Measurements from ENCODE around the gene MSMP. TPM values are rescaled to one million over a fixed set of nuclear protein-coding genes. Genes with fewer than 3 reads are reported as not detected.

Gene MSMP
- total RNA-seq, 2 experiments from 2014 or later = 0.65 TPM; not detected in 1

- ChIA-PET CTCF (interaction anchor here (1.0 to 6.2 kb wide), 13 partner anchors 11 to 84 kb away, joined by 3 to 30 read pairs (median 4); partner anchors contain the start of genes CCDC107, GBA2, RGP1 and RMRP), POLR2A (interaction anchor here (0.8 to 3.1 kb wide), 6 partner anchors 10 to 85 kb away, joined by 3 to 27 read pairs (median 5); partner anchors contain the start of genes ARHGEF39, CCDC107, GBA2 and RGP1)
Observed at GRCh38 chr9:35731415-35732184, 22.5 kb downstream of the MSMP start.

DNA sequence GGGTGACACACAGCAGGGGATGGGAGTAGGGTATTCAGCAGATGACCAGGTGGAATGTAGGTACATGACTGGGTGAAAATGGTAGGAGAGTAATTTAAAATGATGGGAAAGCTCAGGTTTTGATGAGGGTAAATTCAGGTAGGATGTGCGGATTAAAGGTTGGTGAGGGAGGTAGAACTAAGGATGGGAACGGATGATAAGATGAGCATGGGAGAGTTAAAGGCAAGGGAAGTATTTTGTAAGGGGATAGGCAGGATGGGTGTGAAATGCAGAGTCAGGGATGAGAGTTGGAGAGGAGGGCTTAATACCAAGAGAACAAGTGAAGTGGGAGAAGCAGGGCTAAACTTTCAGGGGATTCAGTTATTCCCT lies 23.6 kb downstream of the MSMP start:
- ChIA-PET CTCF (interaction anchor here (0.6 to 6.2 kb wide), 13 partner anchors 12 to 127 kb away, joined by 3 to 30 read pairs (median 4); partner anchors contain the start of genes CCDC107, GBA2, RGP1 and RMRP), POLR2A (interaction anchor here (3.1 kb wide), 1 partner anchor 18 kb away, joined by 27 read pairs; the partner anchor contains the start of genes GBA2 and RGP1)

- POLR2A ChIA-PET = no interaction called here
- CTCF ChIA-PET = interaction anchor here (0.6 to 6.2 kb wide), 13 partner anchors 13 to 126 kb away, joined by 3 to 30 read pairs (median 4); partner anchors contain the start of genes CCDC107, GBA2, RGP1 and RMRP
Observed at GRCh38 chr9:35729700-35730485, 24.2 kb downstream of the MSMP start.

DNA sequence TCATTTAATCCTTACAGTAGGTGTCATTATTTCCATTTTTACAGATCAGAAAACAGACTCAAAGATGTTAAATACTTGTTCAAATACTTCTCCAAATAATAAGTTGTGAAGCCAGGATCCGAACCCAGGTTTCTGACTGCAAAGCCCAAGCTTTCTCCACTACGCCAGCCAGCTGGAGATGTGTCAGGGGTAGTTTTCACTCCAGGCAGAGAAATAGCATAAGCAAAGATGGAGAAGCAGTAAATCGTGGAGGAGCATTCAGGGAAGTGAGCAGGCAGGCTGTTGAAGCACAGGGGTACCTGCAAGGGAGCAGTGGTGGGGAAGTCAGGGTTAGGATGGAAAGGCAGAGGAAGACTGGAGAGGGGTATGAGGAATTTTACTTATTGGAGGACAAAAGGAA lies 25.0 kb downstream of the MSMP start:
- ChIA-PET CTCF (interaction anchor here (0.9 to 6.2 kb wide), 5 partner anchors 15 to 70 kb away, joined by 3 to 30 read pairs (median 4); partner anchors contain the start of genes CCDC107 and RMRP), POLR2A (interaction anchor here (0.6 to 2.0 kb wide), 5 partner anchors 16 to 125 kb away, joined by 3 to 10 read pairs (median 4); partner anchors contain the start of genes CCDC107 and RMRP)

DNA sequence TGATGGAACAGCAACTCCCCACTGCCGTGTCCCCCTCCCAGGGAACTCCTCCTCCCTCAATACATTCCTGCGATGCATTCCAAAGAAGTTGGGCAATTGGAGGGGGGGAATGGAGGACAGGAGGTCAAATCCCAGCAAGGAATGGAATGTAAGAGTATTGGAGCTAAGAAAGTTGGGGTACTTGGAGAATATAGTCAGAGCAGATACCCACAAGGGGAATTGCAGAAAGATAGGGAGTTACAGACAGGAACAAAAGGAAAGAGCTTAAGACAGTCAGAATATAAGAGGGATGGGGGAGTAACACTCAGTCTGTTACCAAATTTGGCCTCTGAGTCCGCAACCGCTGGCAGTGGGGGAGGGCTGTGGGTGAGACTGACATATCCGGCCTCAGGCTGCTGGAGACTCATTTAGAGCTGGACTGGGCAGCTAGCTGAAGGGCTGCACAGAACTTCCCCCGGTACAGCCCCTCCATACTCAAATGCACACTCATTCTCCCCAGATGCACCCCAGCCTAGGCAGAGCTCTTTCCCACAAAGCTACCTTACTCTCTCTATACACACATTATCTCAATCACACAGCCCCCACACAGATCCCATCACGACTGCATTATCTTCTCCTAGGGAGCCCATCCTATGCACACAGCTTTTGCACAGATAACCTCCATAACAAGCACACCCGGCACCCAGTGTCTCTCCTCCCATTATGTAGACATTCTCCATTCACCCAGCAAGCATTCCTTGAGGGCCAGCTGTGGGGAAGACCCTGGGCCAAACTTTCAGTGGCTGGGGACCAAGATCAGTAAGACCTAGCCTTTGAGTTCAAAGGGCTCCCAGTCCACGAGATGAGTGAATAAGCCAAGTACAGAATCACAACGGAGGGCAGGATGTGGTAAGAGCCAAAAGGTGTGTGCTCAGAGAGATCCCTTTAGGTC lies 25.8 kb downstream of the MSMP start:
- CTCF ChIA-PET = interaction anchor here (0.6 to 6.2 kb wide), 10 partner anchors 14 to 124 kb away, joined by 3 to 30 read pairs (median 4); partner anchors contain the start of genes CCDC107, RMRP and TPM2
- POLR2A ChIA-PET = interaction anchor here (0.6 to 2.0 kb wide), 10 partner anchors 11 to 124 kb away, joined by 3 to 10 read pairs (median 3); partner anchors contain the start of genes CCDC107, GBA2, RGP1 and RMRP

DNA sequence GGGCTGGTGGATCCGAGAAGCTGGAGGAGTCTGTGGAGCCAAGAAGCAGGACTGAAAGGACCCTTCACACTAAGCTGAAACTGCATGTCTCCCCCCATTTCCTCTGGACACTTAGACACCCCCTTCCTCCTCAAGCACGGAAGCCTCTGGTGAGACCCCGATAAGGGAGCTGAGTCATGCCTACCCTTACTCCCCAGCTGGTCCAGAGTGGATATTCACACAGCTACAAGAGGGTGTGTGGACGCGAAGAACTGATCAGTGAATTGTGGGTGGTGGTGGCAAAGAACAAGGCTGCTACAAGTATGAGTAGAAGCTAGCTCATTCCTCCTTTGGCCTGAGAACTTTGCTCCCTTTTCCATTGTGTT lies 26.4 kb downstream of the MSMP start:
- ChIA-PET POLR2A (interaction anchor here (0.6 to 2.0 kb wide), 6 partner anchors 11 to 111 kb away, joined by 3 to 10 read pairs (median 3); partner anchors contain the start of genes CCDC107, GBA2, RGP1 and RMRP), CTCF (interaction anchor here (0.6 to 6.2 kb wide), 9 partner anchors 14 to 124 kb away, joined by 3 to 30 read pairs (median 4); partner anchors contain the start of genes CCDC107, RMRP and TPM2)

DNA sequence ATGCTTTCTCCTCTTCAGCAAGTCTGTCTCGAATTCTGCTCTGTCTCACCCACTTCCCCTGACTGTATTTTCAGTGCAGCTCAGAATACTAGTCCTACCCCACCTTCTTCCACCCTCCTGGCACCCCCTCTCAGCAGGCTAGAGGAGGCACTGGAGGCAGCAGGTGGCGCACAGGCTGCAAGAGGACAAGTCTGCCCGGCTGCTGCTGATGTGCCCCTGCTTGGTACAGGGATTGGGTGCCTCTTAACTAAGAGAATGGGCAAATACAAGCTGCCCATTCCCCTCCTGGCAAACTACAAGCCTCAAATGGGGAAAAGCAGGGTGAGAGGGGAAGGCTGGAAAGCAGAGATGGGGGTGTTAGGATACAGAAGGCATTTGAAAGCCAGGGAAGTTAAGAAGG lies 27.1 kb downstream of the MSMP start:
- ChIA-PET POLR2A (interaction anchor here (0.6 kb wide), 1 partner anchor 110 kb away, joined by 3 read pairs; no protein-coding TSS in a partner anchor), CTCF (interaction anchor here (0.5 to 6.2 kb wide), 9 partner anchors 13 to 108 kb away, joined by 3 to 30 read pairs (median 5); partner anchors contain the start of genes CCDC107, RMRP and SPAG8)

DNA sequence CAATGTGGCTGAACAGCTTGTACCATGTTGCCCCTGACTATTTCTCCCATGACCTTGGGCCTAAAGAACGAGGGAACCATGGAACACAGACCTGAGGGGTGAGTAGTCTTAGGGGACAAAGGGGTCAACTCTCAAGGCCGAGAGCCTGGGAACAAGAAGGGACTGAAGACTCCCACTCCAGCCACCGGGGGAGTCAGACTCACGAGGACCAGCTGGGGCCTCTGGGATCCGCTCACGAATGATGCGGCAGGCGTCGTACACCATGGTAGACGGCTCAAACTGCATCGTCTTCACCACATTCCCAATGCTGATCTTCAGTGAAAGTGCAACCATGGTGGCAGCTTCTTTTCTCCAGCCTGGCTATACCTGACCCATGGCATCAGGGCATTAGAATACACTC lies 28.7 kb downstream of the MSMP start:
- POLR2A ChIA-PET = no interaction called here
- CTCF ChIA-PET = interaction anchor here (1.3 to 1.6 kb wide), 2 partner anchors 75 to 87 kb away, joined by 3 to 6 read pairs; partner anchors contain the start of genes SIT1 and SPAG8

- POLR2A ChIA-PET = no interaction called here
Observed at GRCh38 chr9:35723908-35724307, 30.2 kb downstream of the MSMP start.

GRCh38 chr9:35723426-35723825 lies 30.6 kb downstream of the MSMP start:
- POLR2A ChIA-PET = no interaction called here
- CTCF ChIA-PET = no interaction called here

More at GRCh38 chr9:35723908-35724307, 30.2 kb downstream of the MSMP start:
- CTCF ChIA-PET = no interaction called here

DNA sequence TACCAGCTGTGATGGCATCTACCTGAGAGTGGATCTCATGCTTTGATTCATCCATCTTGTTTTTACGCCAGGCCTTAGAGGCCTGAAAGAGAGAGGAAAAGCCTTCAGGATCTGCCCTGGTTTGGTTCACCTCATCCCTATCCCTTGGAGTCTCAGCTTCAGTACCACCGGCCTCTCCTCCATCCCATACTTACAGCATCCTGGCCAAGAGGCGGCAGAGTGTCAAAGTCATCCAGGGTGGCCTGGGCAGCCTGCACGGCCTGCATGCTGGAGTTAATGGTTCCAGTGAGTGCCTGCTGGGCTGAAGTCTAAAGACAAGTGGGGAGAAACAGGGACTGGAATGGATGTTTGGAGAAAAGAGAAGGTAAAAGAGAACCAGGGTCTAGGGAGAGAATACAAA lies 34.5 kb downstream of the MSMP start:
- POLR2A ChIA-PET = interaction anchor here (0.6 kb wide), 1 partner anchor 33 kb away, joined by 4 read pairs; no protein-coding TSS in a partner anchor
- CTCF ChIA-PET = no interaction called here

DNA sequence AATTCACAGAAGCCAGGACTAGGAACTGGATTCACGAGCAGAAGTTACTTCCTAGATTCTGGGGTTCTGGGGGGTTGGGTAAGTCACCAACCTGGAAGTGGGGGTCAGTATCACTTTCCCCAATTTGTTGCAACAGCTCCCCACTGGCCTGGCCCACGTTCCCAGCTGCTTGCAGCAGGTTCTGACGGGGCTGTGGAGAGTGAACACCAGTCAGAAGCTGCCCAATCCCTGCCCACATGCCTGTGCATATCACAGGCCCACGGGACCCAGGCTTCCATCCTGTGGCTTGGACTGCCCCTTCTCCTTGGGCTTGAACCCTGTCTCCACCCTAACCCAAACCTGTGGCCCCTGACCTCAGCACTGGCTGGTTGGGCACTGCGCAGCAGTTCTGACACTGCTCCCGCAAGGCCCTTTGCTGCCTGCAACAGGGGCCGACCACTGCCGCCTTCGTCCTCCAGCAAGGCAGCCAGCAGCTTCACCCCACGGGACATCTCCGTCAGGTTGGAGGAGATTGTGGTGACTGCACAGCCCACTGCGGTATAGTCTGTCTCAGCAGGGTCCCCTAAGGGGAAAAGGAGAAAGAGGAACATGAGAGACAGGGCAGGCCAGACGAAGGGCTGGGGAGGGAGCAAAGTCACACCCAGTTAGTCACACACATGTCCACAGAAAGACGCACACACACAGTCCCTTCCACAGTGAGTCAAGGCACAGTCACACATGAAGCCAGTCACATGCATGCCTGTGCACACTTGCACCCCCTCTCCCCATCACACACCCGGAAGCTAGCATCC lies 35.2 kb downstream of the MSMP start:
- ChIA-PET CTCF (interaction anchor here (2.5 kb wide), 1 partner anchor 23 kb away, joined by 11 read pairs; no protein-coding TSS in a partner anchor), POLR2A (interaction anchor here (0.6 kb wide), 1 partner anchor 32 kb away, joined by 4 read pairs; no protein-coding TSS in a partner anchor)

DNA sequence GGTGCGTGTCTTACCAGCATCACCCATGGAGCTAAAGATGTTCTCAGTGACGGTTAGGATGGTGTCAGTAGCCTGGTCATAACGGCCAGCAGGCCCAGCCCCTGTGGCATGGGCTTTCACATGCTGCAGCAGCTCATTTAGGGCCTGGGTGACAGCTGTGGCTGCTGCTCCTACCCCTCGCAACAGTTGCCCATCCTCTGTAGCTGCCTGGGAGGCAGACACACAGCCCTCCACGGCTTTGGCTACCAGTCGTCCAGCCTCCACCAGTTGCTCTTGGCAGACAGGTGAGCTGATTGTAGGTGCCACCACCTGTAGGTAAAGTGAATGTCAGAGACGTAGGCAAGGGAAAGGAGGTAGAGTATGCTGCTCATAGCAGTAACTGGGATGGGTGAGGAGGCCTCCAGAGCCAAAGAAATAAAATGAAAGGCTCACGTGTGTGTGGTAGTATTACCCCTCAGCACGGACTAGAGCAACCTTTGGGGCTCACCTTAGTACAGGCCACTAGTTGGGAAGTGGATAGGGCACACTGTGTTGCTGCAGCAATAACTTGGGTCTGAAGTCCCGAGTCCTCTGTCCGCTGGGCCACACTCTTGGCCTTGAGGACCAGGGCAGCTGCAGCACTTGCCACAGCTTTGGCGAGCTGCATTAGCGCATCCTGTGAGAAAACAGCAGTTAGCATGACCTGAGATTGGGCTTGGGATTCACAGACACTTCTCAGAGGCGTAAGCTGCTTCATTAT lies 36.8 kb downstream of the MSMP start:
- CTCF ChIA-PET = interaction anchor here (0.6 to 2.5 kb wide), 3 partner anchors 21 to 128 kb away, joined by 3 to 11 read pairs (median 3); no protein-coding TSS in a partner anchor
- POLR2A ChIA-PET = no interaction called here

DNA sequence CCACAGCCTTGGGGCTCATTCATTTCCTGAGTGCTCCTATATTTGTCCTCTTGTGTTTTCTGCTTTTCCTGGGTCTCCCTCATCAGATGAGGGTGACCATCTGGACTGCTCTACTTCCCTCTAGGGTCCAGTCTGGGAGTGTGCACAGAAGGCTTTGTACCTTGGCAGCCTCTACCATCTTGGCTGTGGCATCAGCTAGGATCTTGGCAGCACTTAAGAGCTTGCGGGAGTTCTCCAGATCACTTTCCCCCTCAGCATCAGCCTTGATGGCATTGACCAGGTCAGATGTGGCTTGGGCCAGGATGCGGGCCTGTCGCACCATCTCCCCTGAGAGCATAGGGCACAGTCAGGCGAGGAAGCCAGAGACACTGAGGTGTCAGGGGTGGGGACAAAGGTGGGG lies 37.8 kb downstream of the MSMP start:
- ChIA-PET POLR2A (interaction anchor here (1.1 kb wide), 1 partner anchor 12 kb away, joined by 3 read pairs; no protein-coding TSS in a partner anchor), CTCF (interaction anchor here (1.0 to 2.5 kb wide), 2 partner anchors 20 kb away, joined by 4 to 11 read pairs; no protein-coding TSS in a partner anchor)

GRCh38 chr9:35714579-35715252 lies 39.4 kb downstream of the MSMP start:
- ChIA-PET POLR2A (no interaction called here), CTCF (interaction anchor here (1.6 kb wide), 1 partner anchor 13 kb away, joined by 5 read pairs; no protein-coding TSS in a partner anchor)

- POLR2A ChIA-PET = no interaction called here
Observed at GRCh38 chr9:35714123-35714522, 40.0 kb downstream of the MSMP start.

More at GRCh38 chr9:35714123-35714522, 40.0 kb downstream of the MSMP start:
- CTCF ChIA-PET = interaction anchor here (1.6 kb wide), 1 partner anchor 14 kb away, joined by 5 read pairs; no protein-coding TSS in a partner anchor
